H9 (cell line): ENCODE results near the gene MED17. TPM values are rescaled to one million over a fixed set of nuclear protein-coding genes. Genes with fewer than 3 reads are reported as not detected.

ENCODE experiments used
- DNase-seq: peaks from one replicate; pipeline ENCODE4 v3.0.0-alpha.2; 2017
- H2AFZ ChIP-seq: one replicate; pipeline ENCODE4 v1.6.1; 2013; ENCODE audit warnings: mild to moderate bottlenecking, low read length, control low read depth, moderate library complexity
- H2AK5ac ChIP-seq: 2 replicates; pipeline ENCODE4 v1.6.1; 2013; ENCODE audit warnings: low read length, control low read depth, mixed read lengths; ENCODE audit not compliant: insufficient read length
- H2BK120ac ChIP-seq: one replicate; pipeline ENCODE4 v1.6.1; 2013; ENCODE audit warnings: low read depth, mild to moderate bottlenecking, low read length, control low read depth, inconsistent platforms; ENCODE audit not compliant: poor library complexity, severe bottlenecking
- H2BK12ac ChIP-seq: 2 replicates; pipeline ENCODE4 v1.6.1; 2013; ENCODE audit warnings: low read length, control low read depth, mixed read lengths, low read depth; ENCODE audit not compliant: insufficient read length
- H2BK15ac ChIP-seq: 2 replicates; pipeline ENCODE4 v1.6.1; 2013; ENCODE audit warnings: low read depth, low read length, control low read depth
- H2BK20ac ChIP-seq: one replicate; pipeline ENCODE4 v1.6.1; 2013; ENCODE audit warnings: low read depth, mild to moderate bottlenecking, low read length, control low read depth, inconsistent platforms; ENCODE audit not compliant: poor library complexity, severe bottlenecking
- H2BK5ac ChIP-seq: 2 replicates; pipeline ENCODE4 v1.6.1; 2013; ENCODE audit warnings: low read length, control low read depth, mixed read lengths; ENCODE audit not compliant: insufficient read length
- H3K14ac ChIP-seq: 2 replicates; pipeline ENCODE4 v1.6.1; 2013; ENCODE audit warnings: low read length, control low read depth; ENCODE audit not compliant: insufficient read depth
- H3K18ac ChIP-seq: 2 replicates; pipeline ENCODE4 v1.6.1; 2013; ENCODE audit warnings: low read depth, mild to moderate bottlenecking, mixed read lengths, low read length, control low read depth; ENCODE audit not compliant: insufficient read length
- H3K23ac ChIP-seq: 2 replicates; pipeline ENCODE4 v1.6.1; 2013; ENCODE audit warnings: low read length, control low read depth, mixed read lengths, low read depth; ENCODE audit not compliant: insufficient read length
- H3K23me2 ChIP-seq: 2 replicates; pipeline ENCODE4 v1.6.1; 2013; ENCODE audit warnings: low read depth, mild to moderate bottlenecking, mixed read lengths, low read length, control low read depth; ENCODE audit not compliant: insufficient read length, poor library complexity, severe bottlenecking
- H3K27ac ChIP-seq: 2 replicates; pipeline ENCODE4 v1.5.1; 2013; ENCODE audit warnings: low read length, control low read depth, mixed read lengths, low read depth; ENCODE audit not compliant: insufficient read length
- H3K27me3 ChIP-seq: 2 replicates; pipeline ENCODE4 v1.6.1; 2013; ENCODE audit warnings: low read length, control low read depth, inconsistent platforms; ENCODE audit not compliant: insufficient read depth
- H3K4ac ChIP-seq: 2 replicates; pipeline ENCODE4 v1.6.1; 2013; ENCODE audit warnings: low read depth, mild to moderate bottlenecking, control low read depth, inconsistent platforms, low read length, moderate library complexity
- H3K4me1 ChIP-seq: 2 replicates; pipeline ENCODE4 v1.6.1; 2013; ENCODE audit warnings: low read length, control low read depth, inconsistent platforms; ENCODE audit not compliant: insufficient read depth
- H3K4me2 ChIP-seq: 2 replicates; pipeline ENCODE4 v1.6.1; 2013; ENCODE audit warnings: low read length, control low read depth, mixed read lengths; ENCODE audit not compliant: insufficient read length, insufficient read depth
- H3K56ac ChIP-seq: 2 replicates; pipeline ENCODE4 v1.6.1; 2013; ENCODE audit warnings: low read depth, mild to moderate bottlenecking, mixed read lengths, low read length, control low read depth; ENCODE audit not compliant: insufficient read length
- H3K79me1 ChIP-seq: 2 replicates; pipeline ENCODE4 v1.6.1; 2013; ENCODE audit warnings: low read depth, mild to moderate bottlenecking, moderate library complexity, low read length, control low read depth, inconsistent platforms; ENCODE audit not compliant: insufficient read depth, poor library complexity, severe bottlenecking
- H3K79me2 ChIP-seq: 2 replicates; pipeline ENCODE4 v1.6.1; 2013; ENCODE audit warnings: low read length, control low read depth, inconsistent platforms; ENCODE audit not compliant: insufficient read depth
- H3K9ac ChIP-seq: 2 replicates; pipeline ENCODE4 v1.6.1; 2013; ENCODE audit warnings: low read length, control low read depth, mixed read lengths; ENCODE audit not compliant: insufficient read length; ENCODE audit errors: extremely low read depth
- H3K9me3 ChIP-seq: one replicate; pipeline ENCODE4 v1.6.1; 2013; ENCODE audit warnings: low read depth, low read length, inconsistent platforms; ENCODE audit not compliant: control insufficient read depth
- H3T11ph ChIP-seq: one replicate; pipeline ENCODE4 v1.6.1; 2013; ENCODE audit warnings: mild to moderate bottlenecking, low read length, control low read depth, inconsistent platforms
- H4K20me1 ChIP-seq: one replicate; pipeline ENCODE4 v1.6.1; 2013; ENCODE audit not compliant: control insufficient read depth, insufficient read length, insufficient read depth
- H4K5ac ChIP-seq: 2 replicates; pipeline ENCODE4 v1.6.1; 2013; ENCODE audit warnings: low read depth, mild to moderate bottlenecking, mixed read lengths, low read length, control low read depth; ENCODE audit not compliant: insufficient read length
- H4K8ac ChIP-seq: replicated peaks from 2 replicates; pipeline ENCODE4 v1.6.1; 2013; ENCODE audit warnings: low read length, control low read depth, mixed read lengths, low read depth; ENCODE audit not compliant: insufficient read length
- H4K91ac ChIP-seq: 2 replicates; pipeline ENCODE4 v1.6.1; 2013; ENCODE audit warnings: low read depth, mild to moderate bottlenecking, moderate library complexity, mixed read lengths, low read length, control low read depth; ENCODE audit not compliant: insufficient read length
- H3K27ac Mint-ChIP-seq, 3 experiments: 2 replicates in 2 of 3; 3 replicates in 1 of 3; pipeline ENCODE4 v1.8.0; 2020 to 2021; ENCODE audit warnings: mixed read lengths in 3 of 3, mild to moderate bottlenecking in 1 of 3, moderate library complexity in 1 of 3
- H3K27me3 Mint-ChIP-seq: 2 replicates; pipeline ENCODE4 v1.8.0; 2021; ENCODE audit warnings: low read depth, mild to moderate bottlenecking, moderate library complexity, mixed read lengths
- H3K36me3 Mint-ChIP-seq, 3 experiments: 2 replicates in 2 of 3; 3 replicates in 1 of 3; pipeline ENCODE4 v1.8.0; 2020 to 2021; ENCODE audit warnings: low read depth in 3 of 3, mixed read lengths in 3 of 3; ENCODE audit not compliant: insufficient read depth in 1 of 3
- H3K4me1 Mint-ChIP-seq, 2 experiments: 2 replicates each; pipeline ENCODE4 v1.8.0; 2020; ENCODE audit warnings: mixed read lengths in 2 of 2
- H3K4me3 Mint-ChIP-seq, 2 experiments: 2 replicates in 1 of 2; 3 replicates in 1 of 2; pipeline ENCODE4 v1.8.0; 2020 to 2021; ENCODE audit warnings: mild to moderate bottlenecking in 2 of 2, mixed read lengths in 2 of 2, moderate library complexity in 1 of 2
- H3K9me3 Mint-ChIP-seq, 2 experiments: 2 replicates in 1 of 2; 3 replicates in 1 of 2; pipeline ENCODE4 v1.8.0; 2020; ENCODE audit warnings: mild to moderate bottlenecking in 2 of 2, mixed read lengths in 2 of 2, moderate library complexity in 1 of 2
- CTCF ChIP-seq: fragments of 200-600 bp; sonication (generic); conservative IDR thresholded peaks from 3 replicates; pipeline ENCODE4 v1.8.0; 2021; ENCODE audit warnings: antibody characterized with exemption, mild to moderate bottlenecking
- total RNA-seq: library from RNA; stranded (reverse); gene quantifications from 2 replicates; pipeline ENCODE4 v1.2.1, GENCODE V29; 2021

The MED17 gene
- total RNA-seq, 1 experiment from 2014 or later, result 43.3 TPM

GRCh38 chr11:93736129-93736528 is 48.0 kb upstream of the MED17 start:
- no peak overlapping the region for H3K18ac ChIP-seq
- H3K4me2 ChIP-seq, result no peak overlapping the region
- H3K27ac ChIP-seq, result no peak overlapping the region
- no peak overlapping the region for H4K91ac ChIP-seq
- H2BK5ac ChIP-seq, result no peak overlapping the region
- H2AK5ac ChIP-seq, result no peak overlapping the region
- H3K79me2 ChIP-seq, result peaks cover 25% of the 10 kb centered on the region; the same call in 1 of the 2 replicates
- no peak overlapping the region for H3K4ac ChIP-seq
- TF ChIP-seq CTCF, result no peak
- H3K9me3 Mint-ChIP-seq, result no peaks in the 10 kb centered on the region; a peak in 1 of 5 replicates
- no peak overlapping the region for H2AFZ ChIP-seq
- H3K27ac Mint-ChIP-seq, result peak overlapping the region in 2 of 3 experiments; percentile 18 to 88; a peak in 2 of 7 replicates
- H2BK120ac ChIP-seq, result no peak overlapping the region
- H2BK15ac ChIP-seq, result no peak overlapping the region
- no peak overlapping the region for H4K5ac ChIP-seq
- H3K9me3 ChIP-seq, result no peaks in the 10 kb centered on the region
- no peaks in the 10 kb centered on the region for H3K4me1 ChIP-seq
- H3K4me3 Mint-ChIP-seq, result peak overlapping the region; percentile 9 to 47; a peak in 2 of 5 replicates
- H4K8ac ChIP-seq, result no peak overlapping the region
- H3T11ph ChIP-seq, result no peak overlapping the region
- H2BK12ac ChIP-seq, result no peak overlapping the region
- no peak overlapping the region for H3K56ac ChIP-seq
- H3K14ac ChIP-seq, result no peak overlapping the region
- H3K27me3 Mint-ChIP-seq, result no peaks in the 10 kb centered on the region; the same call in 1 of the 2 replicates
- H3K36me3 Mint-ChIP-seq, result peaks cover 84 to 98% (median 97%) of the 10 kb centered on the region in 3 experiments
- peaks cover 6% of the 10 kb centered on the region for H3K23me2 ChIP-seq
- no peaks in the 10 kb centered on the region for H4K20me1 ChIP-seq
- no peak for DNase-seq
- H3K79me1 ChIP-seq, result peaks cover 3% of the 10 kb centered on the region
- no peak overlapping the region for H3K9ac ChIP-seq
- H2BK20ac ChIP-seq, result no peak overlapping the region
- no peak overlapping the region for H3K23ac ChIP-seq
- H3K4me1 Mint-ChIP-seq, result peaks cover 35 to 47% of the 10 kb centered on the region in 2 experiments
- H3K27me3 ChIP-seq, result no peaks in the 10 kb centered on the region
